HepG2 (cell line): ENCODE data around the gene BIRC3. TPM values are rescaled to one million over a fixed set of nuclear protein-coding genes. Genes with fewer than 3 reads are reported as not detected.

Source experiments
- BCL3 ChIP-seq: sonication (generic); formaldehyde crosslinking; IDR thresholded peaks from 2 replicates; pipeline ENCODE4 v1.5.1; 2020; ENCODE audit warnings: mild to moderate bottlenecking, missing genetic modification reagents, moderate library complexity
- IRF1 ChIP-seq: sonication (generic); formaldehyde crosslinking; IDR thresholded peaks from 2 replicates; pipeline ENCODE4 v1.4.0; 2020; ENCODE audit warnings: low read depth, mild to moderate bottlenecking, missing genetic modification reagents
- KMT2B ChIP-seq: IDR thresholded peaks from 2 replicates; pipeline ENCODE4 v1.6.1; 2016; ENCODE audit warnings: missing genetic modification reagents, missing compliant biosample characterization
- PPARG ChIP-seq: conservative IDR thresholded peaks from 2 replicates; pipeline ENCODE4 v1.6.1; 2016; ENCODE audit warnings: missing biosample characterization, missing genetic modification reagents
- SRSF1 ChIP-seq: fragments of 200-400 bp; formaldehyde crosslinking; optimal IDR thresholded peaks from 2 replicates; pipeline ENCODE3; 2017; ENCODE audit warnings: mild to moderate bottlenecking, low read depth, low read length, moderate library complexity
- ZNF44 ChIP-seq: sonication (generic); formaldehyde crosslinking; IDR thresholded peaks from 2 replicates; pipeline ENCODE4 v1.5.1; 2020; ENCODE audit warnings: mild to moderate bottlenecking, missing genetic modification reagents
- ZNF737 ChIP-seq: sonication (generic); formaldehyde crosslinking; IDR thresholded peaks from 2 replicates; pipeline ENCODE4 v1.5.0; 2020; ENCODE audit warnings: missing genetic modification reagents, mild to moderate bottlenecking, borderline replicate concordance
- ZNF777 ChIP-seq: sonication (generic); formaldehyde crosslinking; IDR thresholded peaks from 2 replicates; pipeline ENCODE4 v1.4.0; 2020; ENCODE audit warnings: missing genetic modification reagents
- ZNF879 ChIP-seq: sonication (generic); formaldehyde crosslinking; IDR thresholded peaks from 2 replicates; pipeline ENCODE4 v1.8.1; 2023; ENCODE audit warnings: missing genetic modification reagents
- ZXDC ChIP-seq: sonication (generic); formaldehyde crosslinking; IDR thresholded peaks from 2 replicates; pipeline ENCODE4 v1.5.0; 2020; ENCODE audit warnings: mild to moderate bottlenecking, missing genetic modification reagents
- polyA plus RNA-seq, 8 experiments: library from polyadenylated mRNA; depleted of rRNA in 3 of 8; stranded (reverse) in 7 of 8; unstranded in 1 of 8; fragments of >200 nt; fragmentation: Illumina TruSeq in 4 of 8; extraction: Trizol in 4 of 8; gene quantifications; 2 replicates each; pipeline versions ENCODE4 v1.2.1 to v1.2.3, GENCODE V29; 2011 to 2016; ENCODE audit warnings: low read depth in 4 of 8, missing spikeins in 1 of 8, mixed read lengths in 1 of 8; ENCODE audit not compliant: insufficient read depth in 1 of 8
- total RNA-seq, 5 experiments: library from RNA; depleted of rRNA; stranded (reverse); fragments of >200 nt; fragmentation: Illumina TruSeq; extraction: Trizol; gene quantifications; 2 replicates each; pipeline ENCODE4 v1.2.3, GENCODE V29; 2016; ENCODE audit warnings: low read depth in 1 of 5

BIRC3 gene
- total and polyA plus RNA-seq, 2 of the 13 experiments (the other 11 are each of a cell fraction or from before 2014, with no cell fraction given): 0.41 to 4.2 TPM

- TF ChIP-seq BCL3 (CRISPR knock-in tag) (no peak), SRSF1 (no peak), KMT2B (CRISPR knock-in tag) (no peak), IRF1 (no peak), ZNF737 (no peak), ZNF777 (CRISPR knock-in tag) (no peak), PPARG (no peak), ZNF44 (no peak), ZXDC (CRISPR knock-in tag) (no peak), ZNF879 (CRISPR knock-in tag) (no peak)
These were observed 66.6 kb downstream of the BIRC3 start (continued) for GRCh38 chr11:102383839-102384238.
